NCI-H226 (cell line): ENCODE data around the gene MCF2L.

Experiments
- DNase-seq: peaks from one replicate; pipeline ENCODE4 v3.0.0-alpha.2; 2015

Gene MCF2L

DNA sequence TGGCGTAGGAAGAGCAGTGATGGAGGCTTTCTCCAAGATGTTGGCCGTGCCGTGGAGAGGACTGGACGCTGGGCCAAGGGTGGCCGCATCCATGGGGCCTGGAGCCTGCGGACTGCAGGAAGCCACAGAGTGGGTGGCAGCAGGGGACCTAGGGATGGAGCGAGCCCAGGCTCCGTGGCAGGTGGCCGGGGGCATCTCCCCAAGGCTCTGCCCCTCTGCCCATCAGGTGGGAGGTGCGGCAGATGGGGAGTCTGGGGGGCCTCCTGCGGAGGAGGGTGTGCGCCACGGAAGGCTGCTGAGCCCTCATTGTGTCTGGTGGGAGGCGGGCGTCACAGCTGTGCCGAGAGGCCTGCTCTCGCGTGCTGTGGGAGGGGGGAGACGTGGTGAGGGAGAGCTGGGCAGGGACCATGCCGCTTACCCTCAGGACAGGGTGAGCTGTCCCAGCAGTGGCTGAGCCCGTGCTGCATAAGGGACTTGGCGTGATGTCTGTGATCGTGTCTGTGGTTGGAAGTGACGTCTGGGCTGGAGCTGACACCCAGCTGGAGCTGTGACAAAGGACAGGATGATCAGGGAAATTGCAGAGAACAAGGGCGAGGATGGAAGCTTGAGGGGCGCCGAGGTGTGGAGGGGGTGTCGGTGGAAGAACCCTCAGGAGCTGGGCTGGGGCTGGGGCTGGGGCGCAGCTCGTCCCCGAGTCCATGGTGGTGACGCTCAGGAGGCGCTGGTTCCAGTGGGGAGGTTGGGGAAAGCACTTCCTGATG, 13.4 kb downstream of the MCF2L start:
- no peak for DNase-seq

DNA sequence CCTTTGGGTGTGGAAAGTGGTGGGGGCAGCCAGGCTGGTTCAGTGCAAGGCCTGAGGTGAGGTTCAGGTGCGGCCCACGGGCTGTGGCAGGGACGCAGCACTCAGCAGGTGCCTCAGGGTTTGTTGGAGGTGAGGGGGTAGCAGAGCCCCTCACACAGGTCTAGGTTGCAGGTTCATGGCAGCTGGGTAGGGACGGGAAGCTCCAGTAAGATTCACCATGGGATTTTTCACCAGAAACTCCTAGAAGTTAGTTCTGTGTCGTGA, 14.0 kb downstream of the MCF2L start:
- no peak for DNase-seq

DNA sequence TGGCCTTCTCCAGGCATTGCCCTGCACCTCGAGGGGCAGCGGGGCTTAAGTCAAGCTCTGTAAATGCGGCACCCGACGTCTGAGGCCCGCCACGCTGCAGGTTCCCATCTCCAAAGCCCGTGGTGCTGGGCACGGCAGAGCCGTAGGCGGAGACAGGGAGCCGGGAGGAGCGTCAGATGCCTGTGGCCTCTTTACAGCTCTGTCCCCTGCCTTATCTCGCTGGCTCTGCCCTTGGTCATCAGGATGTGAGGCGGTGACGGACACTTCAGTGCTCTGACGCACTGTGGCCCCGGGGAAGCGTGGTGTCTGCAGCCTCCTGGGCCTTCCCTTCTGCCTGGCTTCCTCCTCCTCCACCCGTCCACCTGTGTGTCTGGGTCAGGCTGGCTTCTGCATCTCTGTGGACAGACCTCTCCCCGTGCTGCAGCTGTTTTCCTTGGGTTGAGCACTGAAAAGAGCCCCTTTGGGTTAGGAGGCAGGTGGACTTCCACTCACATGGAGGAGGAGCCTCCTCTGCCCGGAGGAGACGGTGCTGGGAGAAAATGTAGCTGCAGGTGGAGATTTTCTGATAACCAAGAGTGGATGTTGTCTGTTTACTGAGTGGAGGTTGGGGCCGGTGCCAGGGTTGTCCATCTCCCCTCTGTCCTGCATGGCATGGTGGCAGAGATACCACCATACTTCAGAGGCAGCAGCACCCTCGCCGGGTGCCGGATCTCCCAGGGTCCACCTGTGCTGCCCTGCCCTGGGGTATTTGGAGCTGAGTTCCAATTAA, 14.6 kb downstream of the MCF2L start:
- no peak for DNase-seq

DNA sequence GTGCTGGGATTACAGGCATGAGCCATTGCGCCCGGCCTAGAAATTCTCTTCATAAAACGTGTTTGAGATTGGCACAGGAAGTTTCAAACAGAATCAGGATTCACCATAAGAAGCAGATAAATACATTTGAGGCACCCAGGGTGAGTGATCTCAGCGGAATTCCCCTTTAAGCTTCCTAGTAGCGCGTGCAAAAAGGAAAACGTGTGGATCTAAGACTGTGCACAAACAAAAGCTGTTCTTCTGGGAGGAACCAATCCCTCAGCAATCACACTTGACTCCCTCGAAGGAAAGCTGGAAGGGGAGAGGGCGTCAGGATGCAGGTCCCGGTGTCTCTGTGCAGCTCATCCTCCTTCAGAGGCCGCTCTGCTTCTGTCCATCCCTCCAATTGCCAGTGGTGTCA, 15.5 kb downstream of the MCF2L start:
- no peak for DNase-seq

DNA sequence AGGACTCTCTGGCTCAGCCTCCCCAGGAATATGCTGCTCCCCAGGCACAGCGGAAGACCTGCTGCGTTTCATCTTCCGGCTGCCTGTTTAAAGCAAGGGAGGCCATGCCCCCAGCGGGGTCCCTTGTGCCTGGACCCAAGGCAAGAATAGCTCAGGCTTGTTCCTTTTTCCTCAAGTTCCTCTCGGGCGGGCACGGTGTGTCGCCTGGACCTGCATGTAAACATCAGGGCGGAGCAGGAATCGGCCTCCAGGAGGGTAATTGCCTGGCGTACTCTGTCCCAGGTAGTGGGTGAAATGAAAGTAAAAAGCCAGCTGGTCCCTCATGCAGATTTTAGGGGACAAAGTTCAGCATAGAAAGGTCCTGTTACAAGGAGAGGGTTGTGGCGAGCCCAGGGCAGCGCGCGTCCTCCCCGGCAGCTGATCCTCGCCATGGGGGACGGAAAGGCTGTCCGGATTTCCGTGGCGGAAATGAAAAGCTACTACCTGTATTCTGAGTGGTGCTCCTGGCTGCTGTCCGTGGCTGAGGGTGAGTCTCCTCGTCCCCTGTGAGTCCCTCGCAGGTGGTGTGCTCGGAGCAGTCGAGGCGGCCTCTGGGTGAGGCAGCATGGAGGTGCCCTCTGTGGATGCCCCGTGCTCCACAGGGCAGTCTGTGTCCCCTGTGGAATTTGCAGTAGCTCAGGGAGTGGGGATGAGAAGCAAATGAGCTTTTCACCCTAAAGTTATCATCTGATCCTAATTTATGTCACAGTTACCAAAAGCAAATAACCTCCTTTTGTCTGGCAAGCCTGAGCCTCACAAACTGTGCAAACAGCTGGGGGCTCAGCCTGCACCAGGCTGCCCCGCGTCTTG, 16.2 kb downstream of the MCF2L start:
- DNase-seq: no peak

DNA sequence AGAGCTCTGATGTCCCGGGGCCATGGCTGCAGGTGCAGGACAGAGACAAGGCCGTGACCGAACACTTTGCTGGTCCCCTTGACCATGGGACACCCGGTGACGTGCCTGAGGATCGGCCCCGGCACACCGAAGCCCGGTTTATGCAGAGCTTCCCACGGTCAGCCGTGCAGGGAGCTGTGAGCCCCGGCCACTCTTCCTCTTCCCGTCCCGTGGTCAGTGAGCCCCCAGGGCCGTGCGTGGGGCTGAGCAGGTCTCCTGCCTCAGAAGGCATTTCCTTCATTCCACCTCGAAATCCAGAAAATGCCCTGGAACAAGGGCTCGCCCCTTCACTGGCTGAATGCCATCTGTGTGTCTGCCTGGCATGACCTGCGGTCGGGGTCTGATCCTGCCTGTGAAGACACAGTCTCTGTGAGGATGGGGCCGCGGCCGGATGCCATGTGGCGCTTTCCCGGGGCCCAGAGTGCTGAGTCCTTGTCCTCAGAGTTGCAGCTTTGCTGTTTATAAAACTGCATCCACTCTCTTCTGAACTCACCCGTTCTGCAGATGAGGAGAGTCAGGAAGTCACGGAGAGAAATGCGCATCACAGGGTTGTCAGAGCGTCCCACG, 16.9 kb downstream of the MCF2L start:
- DNase-seq: no peak

DNA sequence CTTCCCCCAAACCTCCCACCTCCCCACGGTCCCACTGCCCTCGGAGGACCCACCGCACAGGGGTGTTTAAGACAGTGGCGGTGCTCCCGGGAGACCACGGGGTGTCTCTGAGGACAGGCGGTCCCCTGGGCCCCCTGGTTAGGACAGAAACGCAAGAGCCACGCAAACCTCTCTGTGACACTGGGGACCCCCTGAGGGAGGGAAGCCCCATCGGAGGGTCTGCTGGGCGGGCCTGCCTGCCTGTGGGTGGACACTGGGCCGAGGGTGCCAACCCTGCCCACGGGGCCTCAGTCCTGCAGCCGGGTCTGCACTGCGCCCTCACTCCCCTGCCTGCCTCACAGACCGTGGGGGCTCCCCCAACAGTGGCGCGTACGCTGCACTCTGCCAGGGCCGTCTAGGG, 17.5 kb downstream of the MCF2L start:
- no peak for DNase-seq

DNA sequence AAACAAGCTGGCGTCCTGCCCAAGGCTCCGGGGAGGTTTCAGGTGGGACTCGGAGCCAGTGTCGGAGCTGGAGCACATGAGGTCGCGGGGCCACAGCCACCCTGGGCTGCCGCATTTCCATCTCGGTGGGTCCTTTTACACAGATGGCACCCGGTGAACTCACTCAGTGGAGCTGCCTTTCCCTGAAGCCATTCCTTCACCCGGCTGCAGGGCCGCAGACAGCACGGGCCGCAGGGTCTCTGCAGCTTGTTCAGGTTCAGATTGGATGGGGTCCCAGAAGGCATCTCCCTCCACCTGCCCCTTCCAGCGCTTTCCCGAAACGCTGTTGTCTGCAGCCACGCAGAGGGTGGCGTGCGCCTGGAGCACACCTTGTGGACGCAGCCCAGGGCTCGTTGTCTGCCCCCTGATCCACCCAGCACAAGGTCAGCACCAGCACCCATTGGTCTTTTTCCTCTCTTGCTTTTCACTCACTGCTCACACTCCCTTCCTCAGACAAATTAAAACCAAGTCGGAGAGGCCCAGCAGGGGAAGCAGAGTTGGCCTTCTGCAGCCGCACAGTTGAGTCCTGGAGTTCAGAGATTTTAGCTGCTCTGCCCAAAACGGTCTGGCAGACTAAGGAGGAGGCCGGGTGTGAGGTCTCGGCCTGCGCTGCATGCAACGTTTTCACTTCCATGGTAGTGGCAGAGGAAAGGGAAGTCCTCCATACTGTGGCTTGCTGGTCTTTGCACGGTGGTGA, 18.1 kb downstream of the MCF2L start:
- no peak for DNase-seq

DNA sequence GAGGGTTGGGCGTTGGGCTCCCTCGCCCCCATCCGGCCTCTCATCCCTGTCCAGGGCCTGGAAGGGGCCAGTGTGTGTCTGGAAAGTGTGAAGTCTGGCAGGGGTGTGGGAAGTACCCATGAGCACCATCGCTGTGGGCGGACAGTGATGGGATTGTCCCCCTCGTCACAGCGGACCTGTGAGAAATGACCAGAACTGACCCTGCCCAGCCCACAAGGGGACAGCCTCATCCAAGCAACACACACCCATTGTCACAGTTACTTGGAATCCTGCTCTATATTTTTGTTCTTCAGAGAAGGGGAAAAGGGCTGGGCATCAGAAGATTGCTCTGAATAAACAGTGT, 18.6 kb downstream of the MCF2L start:
- no peak for DNase-seq

DNA sequence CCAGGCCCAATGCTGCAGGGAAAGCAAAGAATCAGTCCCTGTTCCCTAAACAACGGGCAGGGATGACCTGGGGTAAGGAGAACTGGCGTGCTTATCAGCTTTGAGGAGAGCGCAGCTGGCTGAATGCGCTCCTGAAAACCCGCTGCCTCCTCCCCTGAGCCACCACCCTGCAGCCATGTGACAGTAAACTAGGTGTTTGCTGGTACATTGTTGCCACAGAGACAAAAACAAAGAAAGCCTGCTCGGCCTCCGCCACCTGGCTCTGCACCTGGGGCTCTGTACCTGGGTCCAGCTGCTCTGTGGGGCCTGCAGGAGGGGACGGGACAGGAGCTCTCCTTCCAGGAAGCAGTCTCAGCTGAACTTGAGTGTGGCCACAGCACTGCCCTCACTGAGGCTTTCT, 21.8 kb downstream of the MCF2L start:
- DNase-seq: no peak

DNA sequence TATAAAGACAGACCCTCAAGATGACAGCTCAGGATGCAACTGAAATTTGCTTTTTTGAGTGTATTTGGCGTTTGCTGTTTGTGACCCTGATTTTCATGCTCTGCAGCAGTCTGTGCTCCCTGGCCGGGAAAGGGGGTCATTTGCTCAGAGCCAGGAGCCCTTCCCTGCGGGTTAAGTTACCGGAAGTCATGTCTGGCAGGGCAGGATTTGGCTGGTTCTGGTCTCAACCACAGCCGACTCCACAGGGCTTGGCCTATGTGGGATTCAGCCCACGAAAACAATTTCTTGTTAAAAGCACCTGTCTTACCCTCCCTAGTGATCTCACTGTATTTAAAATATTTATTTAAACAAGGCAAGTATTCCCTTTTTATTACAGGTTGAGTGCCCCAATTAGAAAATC, 22.6 kb downstream of the MCF2L start:
- DNase-seq: no peak

DNA sequence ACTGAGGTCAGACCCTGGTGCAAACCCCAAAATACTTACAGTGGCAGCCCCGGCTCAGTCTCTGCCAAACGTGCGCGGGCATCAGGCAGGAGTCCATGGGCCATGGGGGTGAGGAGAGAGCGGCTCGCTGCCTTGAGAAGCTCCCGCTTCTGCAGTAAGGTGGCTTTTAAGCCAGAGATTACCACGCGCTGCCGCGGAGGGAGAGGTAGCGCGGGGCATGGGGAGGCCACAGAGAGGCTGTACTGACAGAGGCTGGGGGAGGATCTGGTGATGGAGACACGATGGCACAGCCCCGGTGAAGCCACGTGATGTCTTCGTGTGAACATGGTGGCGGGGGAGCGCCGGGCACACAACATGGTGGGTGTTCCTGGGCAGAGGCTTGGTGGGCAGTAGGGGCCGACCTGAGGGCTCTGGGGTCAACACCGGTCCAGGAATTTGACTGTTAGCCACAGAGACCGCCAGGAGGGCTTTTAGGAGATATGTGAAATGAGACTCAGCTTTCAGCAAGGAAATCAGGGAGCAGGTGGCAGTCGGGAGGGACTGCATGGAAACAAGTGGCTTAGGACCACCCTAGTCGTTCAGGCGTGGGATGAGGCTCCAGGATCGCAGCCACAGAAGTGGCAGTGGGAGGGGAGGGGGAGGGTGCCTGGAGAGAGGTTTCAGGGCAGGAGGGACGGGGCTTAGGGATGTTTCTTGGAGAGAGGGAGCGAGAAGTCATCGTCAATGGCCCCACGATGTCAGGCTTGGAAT, 24.1 kb downstream of the MCF2L start:
- DNase-seq: no peak

DNA sequence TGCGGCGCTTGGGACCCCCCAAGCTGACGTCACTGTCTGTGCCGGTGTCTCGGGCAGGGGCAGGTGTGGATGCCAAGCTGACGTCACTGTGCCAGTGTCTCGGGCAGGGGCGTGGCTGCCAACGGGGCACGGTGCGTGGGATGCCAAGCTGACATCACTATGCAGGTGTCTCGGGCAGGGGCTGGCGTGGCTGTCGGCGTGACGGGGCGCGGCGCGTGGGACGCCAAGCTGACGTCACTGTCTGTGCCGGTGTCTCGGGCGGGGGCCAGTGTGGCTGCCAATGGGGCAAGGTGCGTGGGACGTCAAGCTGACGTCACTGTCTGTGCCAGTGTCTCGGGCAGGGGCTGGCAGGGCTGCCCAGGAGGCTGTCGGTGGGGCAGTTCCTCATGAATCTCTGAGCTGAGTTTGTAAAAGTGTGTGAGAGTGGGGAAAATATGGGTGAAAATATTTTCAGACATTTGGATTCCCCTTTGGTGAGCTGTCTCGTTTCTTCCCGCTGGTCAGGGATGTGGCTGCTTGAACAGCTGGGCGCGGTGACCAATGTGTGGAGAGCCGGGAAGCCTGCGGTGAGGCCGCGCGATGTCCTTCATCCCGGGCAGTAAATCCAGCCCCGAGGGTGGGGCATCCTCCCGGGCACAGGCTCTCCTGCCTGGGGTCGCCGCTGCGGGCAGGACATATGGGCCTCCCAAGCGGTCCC, 25.2 kb downstream of the MCF2L start:
- DNase-seq: no peak

DNA sequence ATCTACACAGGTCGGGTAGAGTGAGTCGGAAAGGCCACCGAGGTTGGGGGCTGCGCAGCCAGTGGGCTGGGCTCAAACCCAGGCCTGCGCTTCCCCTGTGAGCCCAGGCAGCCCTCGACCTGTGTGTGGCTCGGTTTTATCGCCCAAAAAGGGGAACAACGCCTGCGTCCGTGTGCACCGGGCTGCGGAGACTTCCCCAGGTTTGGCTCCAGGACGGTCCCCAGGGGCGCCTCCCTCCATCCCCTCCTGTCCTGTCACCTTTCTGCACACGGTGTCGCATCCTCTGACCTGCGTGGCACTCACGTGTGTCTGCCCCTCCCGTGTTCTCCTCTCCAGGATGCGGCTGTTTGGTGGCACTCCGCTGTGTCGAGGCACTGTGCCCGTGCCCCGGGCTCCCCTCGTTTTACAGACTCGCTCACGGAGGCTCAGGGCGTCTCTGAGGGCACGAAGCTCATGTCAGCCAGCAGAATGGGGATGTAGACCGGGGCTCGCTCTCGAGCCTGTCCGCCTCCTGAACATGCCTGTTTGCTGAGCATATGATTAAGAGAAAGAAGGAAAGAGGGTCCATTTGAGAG, 25.9 kb downstream of the MCF2L start:
- no peak for DNase-seq

DNA sequence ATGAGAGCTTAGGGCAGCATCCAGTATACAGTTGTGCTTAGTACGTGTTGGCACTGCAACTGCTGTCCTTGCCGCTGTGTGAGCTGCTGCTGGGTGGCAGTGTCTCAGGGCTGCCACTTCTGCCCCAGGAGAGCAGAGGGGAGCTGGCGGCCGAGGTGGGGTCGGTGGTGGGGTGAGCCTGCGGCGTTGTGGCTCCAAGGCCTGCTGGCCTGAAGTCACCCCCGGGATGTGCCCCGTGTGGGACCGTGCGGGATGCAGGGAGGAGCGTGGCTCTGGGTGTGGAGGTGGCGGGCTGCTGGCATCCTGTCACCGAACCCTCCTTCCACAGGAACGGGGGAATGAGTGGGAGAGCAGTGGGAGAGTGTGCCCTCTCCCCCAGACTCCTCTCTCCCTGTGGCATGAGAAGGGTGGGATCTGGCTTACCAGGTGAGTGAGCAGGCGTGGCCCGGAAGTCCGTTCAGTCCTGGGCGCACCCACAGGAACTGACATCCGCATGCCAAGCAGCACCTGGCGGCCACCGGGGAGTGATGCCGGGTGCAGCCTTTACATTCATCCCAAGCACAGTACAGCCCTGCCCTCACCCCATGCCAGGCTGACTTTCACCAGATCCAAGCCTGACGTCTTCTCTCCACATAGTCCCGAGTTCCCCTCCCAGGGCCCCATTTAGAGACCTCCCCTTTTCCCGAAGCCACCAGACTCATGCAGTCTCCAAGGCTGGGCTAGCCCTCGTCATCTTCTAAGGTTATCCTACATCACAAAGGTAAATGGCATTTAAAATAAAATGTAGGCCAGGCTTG, 26.6 kb downstream of the MCF2L start:
- DNase-seq: no peak

DNA sequence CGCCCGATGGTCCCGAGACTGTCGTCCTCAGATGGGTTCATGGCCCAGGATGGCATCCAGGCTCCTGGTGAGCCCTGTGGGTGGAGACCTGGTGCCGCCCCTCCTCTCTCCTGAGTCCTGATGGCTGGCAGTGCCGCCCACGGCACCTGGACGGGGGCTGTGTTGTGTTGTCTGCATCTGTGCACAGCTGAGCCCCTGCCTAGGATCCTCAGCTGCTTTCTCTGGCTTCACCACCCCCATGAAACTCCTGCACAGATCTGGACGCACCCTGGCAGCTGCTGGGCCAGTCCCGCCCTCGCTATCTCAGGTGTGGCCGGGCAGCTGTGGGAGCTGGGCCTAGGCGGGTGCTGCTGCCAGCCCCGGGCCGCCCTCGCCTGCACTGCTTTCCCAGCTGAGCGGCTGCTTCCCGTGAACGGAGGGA, 27.7 kb downstream of the MCF2L start:
- DNase-seq: no peak

DNA sequence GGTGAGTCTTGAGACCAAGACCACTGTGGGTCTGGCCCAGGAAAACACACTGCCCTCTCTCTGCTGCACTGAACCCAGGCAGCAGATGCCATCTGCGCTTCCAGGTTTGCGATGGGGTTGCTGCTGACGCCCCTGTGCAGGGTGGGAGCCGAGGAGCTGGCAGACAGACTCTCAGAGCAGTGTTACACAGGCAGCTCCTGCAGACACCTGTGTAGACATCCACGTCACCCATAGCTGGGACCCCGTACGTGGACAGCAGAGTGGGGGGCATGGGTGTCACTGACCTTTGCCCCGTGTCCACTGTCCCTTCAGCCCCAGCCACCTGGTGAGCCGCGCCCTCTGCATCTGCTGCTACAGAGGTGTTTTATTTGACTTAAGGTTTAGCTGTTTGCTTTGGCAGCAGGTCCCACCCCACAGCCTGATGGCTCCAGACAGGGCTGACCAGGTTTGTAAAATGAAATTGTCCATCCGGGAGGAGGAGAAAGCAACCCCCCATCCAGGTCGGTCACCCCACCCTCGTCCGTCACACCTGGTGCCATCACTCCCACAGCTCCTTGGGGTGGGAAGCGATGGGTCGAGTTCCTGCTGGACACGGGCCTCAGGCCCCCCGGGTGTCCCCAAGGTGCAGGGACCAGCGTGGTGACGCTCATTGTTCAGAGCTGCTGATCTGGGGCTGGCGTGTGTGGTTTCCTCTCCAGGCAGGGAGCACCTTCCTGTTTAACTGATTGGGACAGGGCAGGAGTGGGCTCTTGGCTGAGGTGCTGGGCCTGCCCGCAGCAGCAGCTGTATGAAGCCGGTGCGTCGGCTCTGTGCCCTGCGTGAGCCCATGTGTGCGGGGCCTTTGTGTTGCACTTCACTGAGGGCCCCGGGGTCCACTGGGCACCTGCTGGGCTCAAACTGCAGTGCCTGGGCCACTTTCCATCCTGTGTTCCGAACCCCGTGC, 28.4 kb downstream of the MCF2L start:
- no peak for DNase-seq

DNA sequence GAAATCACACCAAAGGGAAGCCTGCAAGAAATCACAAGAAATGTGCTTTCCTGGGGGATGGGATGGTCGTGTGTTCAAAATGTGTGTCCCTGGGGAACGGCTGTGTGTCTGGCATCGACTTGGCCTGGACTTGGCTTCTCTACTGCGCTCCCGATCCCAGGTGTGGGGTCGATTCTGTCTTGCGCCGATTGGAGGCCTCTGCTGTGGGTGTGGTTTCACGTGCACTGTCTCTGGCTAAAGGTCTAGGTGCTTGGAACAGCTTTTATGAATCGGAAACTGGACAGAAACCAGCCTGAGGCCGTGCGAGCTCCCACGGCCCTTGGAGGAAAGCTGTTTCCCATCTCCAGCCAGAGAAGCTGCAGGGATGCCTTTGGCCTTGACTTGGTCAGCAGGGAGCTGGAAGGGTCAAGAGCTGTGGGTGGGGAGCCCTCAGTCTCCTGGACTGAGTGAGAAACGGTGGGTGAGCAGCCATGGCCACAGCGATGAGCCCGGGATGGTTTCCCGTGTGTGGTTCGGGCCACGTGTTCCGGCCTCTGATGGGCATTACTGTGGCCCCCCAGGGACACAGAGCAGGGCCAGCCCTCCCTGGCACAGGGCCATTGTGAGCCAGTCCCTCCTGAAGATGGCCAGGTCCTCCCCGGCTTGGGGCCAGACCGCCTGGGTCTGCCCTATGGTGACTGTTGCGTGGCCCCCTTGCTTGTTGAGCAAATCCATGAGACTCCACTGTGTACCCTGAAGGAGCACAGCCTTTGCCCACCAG, 29.7 kb downstream of the MCF2L start:
- DNase-seq: no peak
